22Rv1 (cell line): Measurements from ENCODE around the gene RTL9.

ENCODE experiments used
- CTCF ChIP-seq: fragments of 450-650 bp; IDR thresholded peaks from 2 replicates; pipeline ENCODE4 v1.5.1; 2017; ENCODE audit warnings: mild to moderate bottlenecking
- ZFX ChIP-seq: fragments of 450-650 bp; IDR thresholded peaks from 2 replicates; pipeline ENCODE4 v1.6.1; 2017; ENCODE audit warnings: antibody characterized with exemption, borderline replicate concordance

GRCh38 chrX:110310896-110311295 is 47.8 kb upstream of the RTL9 start:
- TF ChIP-seq CTCF (no peak), ZFX (no peak)
